OCI-LY7 (cell line): Measurements from ENCODE around the gene NUDT8. TPM values are rescaled to one million over a fixed set of nuclear protein-coding genes. Genes with fewer than 3 reads are reported as not detected.

Experiments
- BruUV-seq: library from RNA; stranded (reverse); fragments of 400-500 nt; replicated peaks from 2 replicates; lab custom pipeline; 2021; lab: Mats Ljungman, UMichigan
- CTCF ChIA-PET: fragments of 300-600 bp; sonication (Branson Sonifier 250); formaldehyde crosslinking; loops from one replicate; lab custom pipeline; 2022; ENCODE audit warnings: antibody characterized with exemption; ENCODE audit not compliant: unreplicated experiment; lab: Charles Lee
- POLR2A ChIA-PET: fragments of 300-600 bp; sonication (Branson Sonifier 250); formaldehyde crosslinking; loops from one replicate; lab custom pipeline; 2022; ENCODE audit warnings: antibody characterized with exemption; lab: Charles Lee
- DNase-seq: peaks from one replicate; pipeline ENCODE4 v3.0.0-alpha.2; 2015; ENCODE audit warnings: low spot score
- H2AFZ ChIP-seq: fragments of 200-600 bp; sonication (generic), shearing (Covaris generic); 2 replicates; pipeline ENCODE4 v1.6.1; 2014; ENCODE audit warnings: mild to moderate bottlenecking, antibody characterized with exemption, low read length, moderate library complexity
- H3K27ac ChIP-seq: fragments of 200-600 bp; sonication (generic); 2 replicates; pipeline ENCODE4 v1.5.1; 2014; ENCODE audit warnings: mixed run types, low read depth, mild to moderate bottlenecking, moderate library complexity, low read length, inconsistent platforms; ENCODE audit not compliant: poor library complexity, severe bottlenecking
- H3K36me3 ChIP-seq: fragments of 200-600 bp; sonication (generic); 2 replicates; pipeline ENCODE4 v1.6.1; 2014; ENCODE audit warnings: mild to moderate bottlenecking, antibody characterized with exemption, low read length, moderate library complexity, mixed read lengths; ENCODE audit not compliant: insufficient read depth
- H3K4me1 ChIP-seq: fragments of 200-600 bp; sonication (generic); 2 replicates; pipeline ENCODE4 v1.5.1; 2014; ENCODE audit warnings: mild to moderate bottlenecking, low read length; ENCODE audit not compliant: insufficient read depth, poor library complexity, severe bottlenecking
- H3K4me2 ChIP-seq: fragments of 200-600 bp; sonication (generic); 2 replicates; pipeline ENCODE4 v1.6.1; 2014; ENCODE audit warnings: mild to moderate bottlenecking, low read length
- H3K4me3 ChIP-seq: fragments of 200-600 bp; sonication (generic); 2 replicates; pipeline ENCODE4 v1.5.1; 2014; ENCODE audit warnings: mild to moderate bottlenecking, low read depth, low read length; ENCODE audit not compliant: poor library complexity, severe bottlenecking
- H3K79me2 ChIP-seq: fragments of 200-600 bp; sonication (generic); 2 replicates; pipeline ENCODE4 v1.6.1; 2016; ENCODE audit warnings: low read depth, mild to moderate bottlenecking, low read length, moderate library complexity, mixed read lengths; ENCODE audit not compliant: insufficient read depth
- H3K9me2 ChIP-seq: fragments of 200-600 bp; sonication (generic); 2 replicates; pipeline ENCODE4 v1.6.1; 2016; ENCODE audit warnings: mild to moderate bottlenecking, low read length, mixed read lengths; ENCODE audit not compliant: insufficient read depth
- H3K9me3 ChIP-seq: fragments of 200-600 bp; sonication (generic); 2 replicates; pipeline ENCODE4 v1.6.1; 2014; ENCODE audit warnings: mild to moderate bottlenecking, mixed run types, low read length, mixed read lengths
- H4K20me1 ChIP-seq: fragments of 200-600 bp; sonication (generic); 2 replicates; pipeline ENCODE4 v1.6.1; 2014; ENCODE audit warnings: mild to moderate bottlenecking, antibody characterized with exemption, low read length, moderate library complexity, mixed read lengths; ENCODE audit not compliant: insufficient read depth
- CTCF ChIP-seq: fragments of 200-600 bp; sonication (generic); conservative IDR thresholded peaks from 2 replicates; pipeline ENCODE4 v1.5.1; 2014; ENCODE audit warnings: mild to moderate bottlenecking, antibody characterized with exemption, low read length, moderate library complexity, mixed read lengths
- EZH2phosphoT487 ChIP-seq: fragments of 200-600 bp; sonication (generic); IDR thresholded peaks from 2 replicates; pipeline ENCODE4 v1.6.1; 2018; ENCODE audit warnings: low read depth, borderline replicate concordance, mild to moderate bottlenecking, mixed run types, antibody characterized with exemption, low read length, moderate library complexity, mixed read lengths
- intact Hi-C: fragments of 100-400 bp; cut with micrococcal nuclease; formaldehyde crosslinking; loops from one replicate; pipeline ENCODE4 v1.10.0; 2022; ENCODE audit not compliant: unreplicated experiment
- total RNA-seq, 2 experiments: library from RNA; depleted of rRNA in 1 of 2; stranded (reverse); fragments of >200 nt in 1 of 2; shearing (Covaris generic) in 1 of 2; gene quantifications; 2 replicates each; pipeline ENCODE4 v1.2.3, GENCODE V29; 2014 to 2022

NUDT8 gene
- total RNA-seq, 2 experiments from 2014 or later = 20.4 to 35.4 TPM

- peak overlapping the region; percentile 97 for H3K27ac ChIP-seq
Measured at GRCh38 chr11:67648140-67648795, 18.5 kb upstream of the NUDT8 start.

GRCh38 chr11:67647471-67647870 lies 17.7 kb upstream of the NUDT8 start:
- Histone ChIP-seq H3K36me3 (no peaks in the 10 kb centered on the region; the same call in 1 of the 2 replicates), H3K79me2 (peaks cover 5% of the 10 kb centered on the region; the same call in 1 of the 2 replicates), H3K27ac (peak overlapping the region; percentile 97), H3K4me1 (peaks cover 84% of the 10 kb centered on the region), H3K4me2 (peak overlapping the region; percentile 79), H3K4me3 (peak overlapping the region; percentile 70), H3K9me3 (no peaks in the 10 kb centered on the region), H2AFZ (peak overlapping the region; percentile 24; the same call in 1 of the 2 replicates), H3K9me2 (no peaks in the 10 kb centered on the region), H4K20me1 (no peaks in the 10 kb centered on the region)
- BruUV-seq = no TSS peak
- peak; percentile 36 for DNase-seq
- intact Hi-C loops = loop anchor here (5.0 to 10.0 kb wide), 5 partner anchors 140 to 380 kb away; partner anchors contain the start of genes CDK2AP2, GRK2, PITPNM1 and PPP1CA
- CTCF ChIA-PET = interaction anchor here (1.7 to 4.0 kb wide), 3 partner anchors 12 to 20 kb away, joined by 5 to 38 read pairs (median 13); no protein-coding TSS in a partner anchor
- TF ChIP-seq EZH2phosphoT487 = no peak
- TF ChIP-seq CTCF = no peak
- POLR2A ChIA-PET = interaction anchor here (0.5 to 8.0 kb wide), 8 partner anchors 11 to 63 kb away, joined by 3 to 69 read pairs (median 4); partner anchors contain the start of genes GSTP1 and NUDT8

More at GRCh38 chr11:67648140-67648795, 18.5 kb upstream of the NUDT8 start:
- H3K4me1 ChIP-seq = peaks cover 85% of the 10 kb centered on the region
- TF ChIP-seq EZH2phosphoT487 = no peak
- peak; percentile 89 for TF ChIP-seq CTCF
- H3K9me3 ChIP-seq = no peaks in the 10 kb centered on the region
- no TSS peak for BruUV-seq
- H3K4me3 ChIP-seq = peak overlapping the region; percentile 70
- intact Hi-C loops = loop anchor here (1.0 to 10.0 kb wide), 7 partner anchors 20 to 381 kb away; partner anchors contain the start of genes CDK2AP2, GRK2, PITPNM1 and PPP1CA
- H2AFZ ChIP-seq = peak overlapping the region; percentile 24; the same call in 1 of the 2 replicates
- H4K20me1 ChIP-seq = no peaks in the 10 kb centered on the region
- ChIA-PET POLR2A (interaction anchor here (0.7 to 8.0 kb wide), 8 partner anchors 11 to 50 kb away, joined by 3 to 69 read pairs (median 5); partner anchors contain the start of gene NUDT8), CTCF (interaction anchor here (0.6 to 4.0 kb wide), 8 partner anchors 11 to 76 kb away, joined by 3 to 38 read pairs (median 6); partner anchors contain the start of gene NUDT8)
- H3K36me3 ChIP-seq = no peaks in the 10 kb centered on the region
- no peaks in the 10 kb centered on the region for H3K9me2 ChIP-seq
- peaks cover 5% of the 10 kb centered on the region; the same call in 1 of the 2 replicates for H3K79me2 ChIP-seq
- peak overlapping the region; percentile 79 for H3K4me2 ChIP-seq
- peak; percentile 95 for DNase-seq
